Measurements from ENCODE around the gene ZNF654.

DNA sequence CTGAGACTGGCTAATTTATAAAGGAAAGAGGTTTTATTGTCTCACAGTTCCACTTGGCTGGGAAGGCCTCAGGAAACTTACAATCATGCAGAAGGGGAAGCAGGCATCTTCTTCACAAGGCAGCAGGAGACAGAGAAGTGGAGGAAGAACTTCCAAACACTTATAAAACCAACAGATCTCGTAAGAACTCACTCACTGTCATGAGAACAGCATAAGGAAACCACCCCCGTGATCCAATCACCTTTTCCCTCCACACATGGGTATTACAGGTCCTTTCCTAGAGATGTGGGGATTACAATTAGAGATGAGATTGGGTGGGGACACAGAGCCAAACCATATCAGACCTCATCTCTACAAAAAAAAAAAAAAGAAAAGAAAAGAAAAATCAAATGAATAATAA lies 26.0 kb upstream of the ZNF654 start:
- TF ChIP-seq, protein P1, sequence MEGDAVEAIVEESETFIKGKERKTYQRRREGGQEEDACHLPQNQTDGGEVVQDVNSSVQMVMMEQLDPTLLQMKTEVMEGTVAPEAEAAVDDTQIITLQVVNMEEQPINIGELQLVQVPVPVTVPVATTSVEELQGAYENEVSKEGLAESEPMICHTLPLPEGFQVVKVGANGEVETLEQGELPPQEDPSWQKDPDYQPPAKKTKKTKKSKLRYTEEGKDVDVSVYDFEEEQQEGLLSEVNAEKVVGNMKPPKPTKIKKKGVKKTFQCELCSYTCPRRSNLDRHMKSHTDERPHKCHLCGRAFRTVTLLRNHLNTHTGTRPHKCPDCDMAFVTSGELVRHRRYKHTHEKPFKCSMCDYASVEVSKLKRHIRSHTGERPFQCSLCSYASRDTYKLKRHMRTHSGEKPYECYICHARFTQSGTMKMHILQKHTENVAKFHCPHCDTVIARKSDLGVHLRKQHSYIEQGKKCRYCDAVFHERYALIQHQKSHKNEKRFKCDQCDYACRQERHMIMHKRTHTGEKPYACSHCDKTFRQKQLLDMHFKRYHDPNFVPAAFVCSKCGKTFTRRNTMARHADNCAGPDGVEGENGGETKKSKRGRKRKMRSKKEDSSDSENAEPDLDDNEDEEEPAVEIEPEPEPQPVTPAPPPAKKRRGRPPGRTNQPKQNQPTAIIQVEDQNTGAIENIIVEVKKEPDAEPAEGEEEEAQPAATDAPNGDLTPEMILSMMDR (IDR thresholded peaks at IDR 0.05; ENCODE audit: poor library complexity): no peak
- TF ChIP-seq EZH2phosphoT487 (IDR thresholded peaks at IDR 0.05; ENCODE audit: low read depth, severe bottlenecking, unreplicated experiment): no peak
